Heart right ventricle (tissue), 16 donors: ENCODE data around the gene LATS1. TPM values are rescaled to one million over a fixed set of nuclear protein-coding genes. Genes with fewer than 3 reads are reported as not detected.
"Not testable (repeated sequence)": the region's sequence is repeated elsewhere in the genome, so short reads cannot be mapped to it uniquely, and the experiment has no call there.

Experiments
- ATAC-seq, 8 donors: fragments of 200-7000 bp; cut with Tn5 transposase; one replicate each; pipeline ENCODE4 v1.9.1; 2020; ENCODE audit warnings: mild to moderate bottlenecking in 8 of 8, moderate library complexity in 8 of 8, moderate number of reproducible peaks in 1 of 8
- DNase-seq, 2 donors: peaks; one replicate each; pipeline ENCODE4 v3.0.0-alpha.2; 2020
- H3K27ac ChIP-seq, 10 donors: fragments of 200-600 bp; sonication (generic) in 2 of 10; one replicate each; pipeline versions ENCODE4 v1.5.0 to v1.8.0; 2020 to 2022; ENCODE audit warnings: mild to moderate bottlenecking in 3 of 10
- H3K27me3 ChIP-seq, 7 donors: fragments of 200-600 bp; one replicate each; pipeline ENCODE4 v1.8.0; 2021 to 2022; ENCODE audit warnings: mild to moderate bottlenecking in 2 of 7
- H3K36me3 ChIP-seq, 9 donors: fragments of 200-600 bp; sonication (generic) in 1 of 9; one replicate each; pipeline versions ENCODE4 v1.5.0 to v1.8.0; 2020 to 2022; ENCODE audit warnings: mild to moderate bottlenecking in 2 of 9
- H3K4me1 ChIP-seq, 9 donors: fragments of 200-600 bp; sonication (generic) in 1 of 9; one replicate each; pipeline versions ENCODE4 v1.5.0 to v1.8.0; 2020 to 2022; ENCODE audit warnings: mild to moderate bottlenecking in 4 of 9
- H3K4me3 ChIP-seq, 10 donors: fragments of 200-600 bp; sonication (generic) in 2 of 10; one replicate each; pipeline versions ENCODE4 v1.5.0 to v1.8.0; 2020 to 2022; ENCODE audit warnings: mild to moderate bottlenecking in 7 of 10, moderate library complexity in 2 of 10
- H3K9me3 ChIP-seq, 11 donors: fragments of 200-600 bp in 10 of 11; sonication (generic) in 2 of 11; one replicate each; pipeline versions ENCODE4 v1.5.0 to v1.8.0; 2013 to 2022; ENCODE audit warnings: mild to moderate bottlenecking in 2 of 11, control low read depth in 1 of 11, moderate library complexity in 1 of 11
- WGBS, 2 donors: extraction: QIAGEN DNeasy Blood & Tissue Kit; methylation state at CpG; one replicate each; pipeline ENCODE4 v1.1.7; 2013; ENCODE audit warnings: inconsistent platforms in 1 of 2; 5-methylcytosine and 5-hydroxymethylcytosine counted together
- intact Hi-C, 10 donors: fragments of 100-400 bp; cut with DNase I; formaldehyde crosslinking; loops; one replicate each; pipeline versions ENCODE4 v1.11.1 to v1.14.2; 2022
- polyA plus RNA-seq, 2 donors: library from polyadenylated mRNA; stranded (reverse); fragments of 200-250 nt; gene quantifications; one replicate each; pipeline ENCODE4 v1.2.3, GENCODE V29; 2013
- total RNA-seq, 10 donors: library from RNA; stranded (reverse); fragmentation: NEBNext Ultra II Directional in 3 of 10; extraction: Animal tissue kit (Norgen Biotek cat#: 25700) in 3 of 10; gene quantifications; one replicate each; pipeline versions ENCODE4 v1.2.1 to v1.2.4, GENCODE V29; 2021 to 2023
- TF ChIP-seq, protein P1 (sequence below), 9 donors: fragments of 200-600 bp; sonication (generic) in 2 of 9; IDR thresholded peaks; one replicate each; pipeline versions ENCODE4 v1.5.0 to v1.8.0; 2021 to 2022; ENCODE audit warnings: antibody characterized with exemption in 9 of 9, mild to moderate bottlenecking in 5 of 9, moderate library complexity in 1 of 9
- donor health status: Arrhythmogenic right ventricular cardiomyopathy.
- donor health status: ischemic (EF 13 %, LVEDD 7.1; RV severe dilation, severe dysfunction).
- donor health status: healthy with polysubstance abuse.
- donor health status: DM: no; HTN: yes; CAD: no.
- donor health status: DM: no; HTN: no; CAD: no.
- donor health status: ischemic (EF 25% LVEDD 6.9; RV normal size, moderate dysfunction).
- donor health status: ischemic (EF 25% LVEDD 5.7; RV mildly dilated, moderate dysfunction).
- donor health status: healthy.
- donor health status: DM: yes; HTN: yes; CAD: no.
- donor health status: Ischemic cardiomyopathy.
- donor health status: ischemic (EF 35%, LVEDD 5.7; RV mildly dilated, moderate dysfunction).
- donor health status: nonischemic (EF 11% LVEDD 7.7; RV severe dilation, severe dysfunction).
- donor health status: DM: yes; HTN: yes; CAD: no.
- donor health status: PGD.
- donor health status: ischemic (EF 29% LVEDD 5.4; RV normal size, mild dysfunction).
- donor health status: nonischemic (EF 23%, LVEDD 6.1; RV moderate dilation, normal function).

LATS1 gene
- total and polyA plus RNA-seq, 12 donors: 2.9 to 16.9 (median 12.8) TPM

DNA sequence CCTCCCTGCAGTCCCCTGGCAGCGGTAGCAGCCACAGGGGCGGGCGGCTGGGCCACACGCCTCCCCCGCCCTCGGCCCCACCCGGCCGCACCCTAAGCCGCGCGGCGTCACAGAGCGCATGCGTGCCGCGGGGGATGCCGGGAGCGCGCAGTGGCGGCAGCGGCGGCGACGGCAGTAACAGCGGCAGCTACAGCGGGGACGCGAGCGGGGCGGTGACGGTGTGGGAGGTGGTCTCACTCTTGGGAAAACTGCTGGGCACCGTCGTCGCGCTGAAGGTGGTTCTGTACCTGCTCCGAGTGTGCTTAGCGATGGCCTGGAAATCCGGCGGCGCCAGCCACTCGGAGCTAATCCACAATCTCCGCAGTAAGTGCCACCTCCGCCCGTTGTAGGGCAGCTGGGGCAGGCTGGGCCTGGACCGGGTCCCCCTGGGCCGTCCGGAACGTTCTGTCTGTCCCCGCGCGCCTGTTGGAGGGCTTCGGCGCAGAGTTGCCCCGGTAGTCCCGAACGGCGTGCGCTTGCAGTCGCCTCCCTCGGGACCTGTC is 31.8 kb upstream of the LATS1 start, which contains the start of gene PCMT1:
Gene PCMT1 (plus strand): TSS at position 148 of the 542 bp plus-strand sequence. CDS start 161 bp downstream, at position 309.
- TF ChIP-seq, protein P1, sequence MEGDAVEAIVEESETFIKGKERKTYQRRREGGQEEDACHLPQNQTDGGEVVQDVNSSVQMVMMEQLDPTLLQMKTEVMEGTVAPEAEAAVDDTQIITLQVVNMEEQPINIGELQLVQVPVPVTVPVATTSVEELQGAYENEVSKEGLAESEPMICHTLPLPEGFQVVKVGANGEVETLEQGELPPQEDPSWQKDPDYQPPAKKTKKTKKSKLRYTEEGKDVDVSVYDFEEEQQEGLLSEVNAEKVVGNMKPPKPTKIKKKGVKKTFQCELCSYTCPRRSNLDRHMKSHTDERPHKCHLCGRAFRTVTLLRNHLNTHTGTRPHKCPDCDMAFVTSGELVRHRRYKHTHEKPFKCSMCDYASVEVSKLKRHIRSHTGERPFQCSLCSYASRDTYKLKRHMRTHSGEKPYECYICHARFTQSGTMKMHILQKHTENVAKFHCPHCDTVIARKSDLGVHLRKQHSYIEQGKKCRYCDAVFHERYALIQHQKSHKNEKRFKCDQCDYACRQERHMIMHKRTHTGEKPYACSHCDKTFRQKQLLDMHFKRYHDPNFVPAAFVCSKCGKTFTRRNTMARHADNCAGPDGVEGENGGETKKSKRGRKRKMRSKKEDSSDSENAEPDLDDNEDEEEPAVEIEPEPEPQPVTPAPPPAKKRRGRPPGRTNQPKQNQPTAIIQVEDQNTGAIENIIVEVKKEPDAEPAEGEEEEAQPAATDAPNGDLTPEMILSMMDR (IDR thresholded peaks at IDR 0.05): peak in 1 of 9 donors; percentile 16
- DNase-seq: peak; percentile 85 to 92
- ATAC-seq: peak; percentile 96 to 99 (median 98)
- Histone ChIP-seq H3K27me3 (no peaks in the 10 kb centered on the region), H3K4me3 (peak within 1 kb of the TSS; percentile 72 to 100 (median 97)), H3K9me3 (no peaks in the 10 kb centered on the region), H3K4me1 (peaks cover 0 to 63% (median 39%) of the 10 kb centered on the region in 9 donors), H3K36me3 (no peaks in the 10 kb centered on the region), H3K27ac (peak within 1 kb of the TSS; percentile 80 to 96 (median 94))
- 0 to 1% methylated on average over 60 of the region's 60 CpGs for WGBS, 2 donors
- intact Hi-C loops: no loop called here

DNA sequence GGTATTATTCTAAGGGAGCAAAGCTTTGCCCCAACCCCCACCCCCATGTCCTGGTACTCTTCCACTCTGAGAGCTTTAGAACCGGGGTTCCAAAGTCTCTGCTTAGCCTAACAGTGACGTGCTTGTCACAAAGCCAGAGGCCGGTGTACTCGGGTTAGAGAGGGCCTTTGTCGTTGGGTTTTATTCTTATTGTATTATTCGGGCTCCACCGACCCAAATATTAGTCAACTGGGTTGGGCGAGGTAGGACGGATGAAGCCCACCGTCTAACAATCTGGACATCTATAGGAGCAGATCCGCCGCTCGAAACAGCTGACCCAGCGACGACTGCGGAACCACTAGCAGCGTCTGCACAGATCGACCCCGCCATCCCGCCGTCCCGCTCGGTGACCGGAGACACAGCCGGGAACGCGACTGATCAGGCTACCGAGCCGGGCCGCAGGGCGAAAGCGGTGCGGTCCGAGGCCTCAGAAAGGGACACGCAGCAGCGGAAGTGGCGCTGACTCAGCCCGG is 31.2 kb upstream of the LATS1 start:
- peak overlapping the region; percentile 72 to 100 (median 97) for H3K4me3 ChIP-seq
- H3K36me3 ChIP-seq, DNase-seq, intact Hi-C loops, H3K9me3 ChIP-seq, H3K27me3 ChIP-seq: not testable (repeated sequence)
- peak; percentile 0 to 23 (median 14) for ATAC-seq
- peak overlapping the region; percentile 80 to 96 (median 94) for H3K27ac ChIP-seq
- H3K4me1 ChIP-seq: peaks cover 0 to 63% (median 33%) of the 10 kb centered on the region in 9 donors
- WGBS, 2 donors: 0% methylated on average over 25 of the region's 38 CpGs

DNA sequence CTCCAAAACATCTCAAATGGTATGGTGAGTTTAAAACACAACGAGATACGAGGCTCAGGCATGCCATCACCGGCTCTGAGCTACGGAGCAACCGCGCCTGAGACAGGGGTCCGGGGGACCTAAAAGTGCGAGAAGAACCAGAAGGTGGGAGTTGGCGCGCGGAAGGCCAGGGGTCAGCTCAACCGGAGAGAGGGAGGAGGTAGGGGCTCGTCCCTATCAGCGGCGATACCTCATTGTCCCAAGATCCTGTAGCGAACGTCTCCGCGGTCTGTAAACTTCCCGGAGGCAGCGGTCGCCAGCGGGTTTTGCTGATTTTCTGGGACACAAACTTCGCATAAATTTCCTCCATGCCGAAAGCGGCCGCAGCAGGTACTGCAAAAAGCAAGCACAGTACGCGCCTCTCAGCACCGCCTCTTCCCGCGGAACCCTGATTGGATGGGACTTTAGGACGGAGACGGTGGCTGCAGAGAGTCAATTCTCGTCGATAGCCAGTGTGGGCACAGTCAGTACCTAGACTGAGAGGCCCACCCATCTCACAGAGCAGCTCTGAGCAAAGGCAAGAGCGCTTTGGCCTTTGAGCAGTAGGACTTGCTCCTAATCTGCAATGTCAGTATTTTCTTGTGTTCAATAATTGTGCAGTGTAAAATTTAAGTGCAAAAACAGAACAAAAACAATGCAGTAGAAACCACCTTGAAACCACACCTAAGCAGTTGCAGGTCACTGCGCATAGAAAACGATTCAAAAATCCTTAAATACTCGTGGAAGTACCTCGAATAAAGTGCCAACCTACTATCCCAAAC is 28.4 kb upstream of the LATS1 start, which contains the start of gene NUP43:
Gene NUP43 (minus strand): TSS at position 383 of the 800 bp plus-strand sequence. CDS start 34 bp downstream, at position 349.
- intact Hi-C loops: no loop called here
- TF ChIP-seq, protein P1 (IDR thresholded peaks at IDR 0.05): peak; percentile 19 to 75 (median 58)
- peak; percentile 94 to 97 for DNase-seq
- Histone ChIP-seq H3K36me3 (peaks cover 0 to 30% (median 22%) of the 10 kb centered on the region in 9 donors), H3K4me3 (peak within 1 kb of the TSS; percentile 74 to 84 (median 78)), H3K27ac (peak within 1 kb of the TSS; percentile 16 to 85 (median 70)), H3K27me3 (no peaks in the 10 kb centered on the region), H3K4me1 (peaks cover 0 to 41% (median 28%) of the 10 kb centered on the region in 9 donors), H3K9me3 (no peaks in the 10 kb centered on the region)
- ATAC-seq: peak; percentile 64 to 84 (median 80)
- WGBS, 2 donors: 4 to 5% methylated on average over 41 of the region's 41 CpGs

DNA sequence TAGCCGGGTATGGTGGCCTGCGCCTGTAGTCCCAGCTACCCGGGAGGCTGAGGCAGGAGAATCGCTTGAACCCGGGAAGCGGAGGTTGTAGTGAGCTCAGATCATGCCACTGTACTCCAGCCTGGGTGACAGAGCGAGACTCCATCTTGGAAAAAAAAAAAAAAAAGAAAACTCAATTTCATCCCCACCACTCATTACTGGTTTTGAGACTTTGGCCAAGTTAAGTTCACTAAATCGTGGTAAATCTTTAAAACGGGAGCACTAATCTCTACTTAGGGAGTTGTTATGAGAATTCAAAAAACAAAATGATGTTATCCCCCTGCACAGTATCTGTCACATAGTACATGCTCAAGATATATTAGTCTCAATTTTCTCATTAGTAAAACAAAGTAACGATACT is 27.4 kb upstream of the LATS1 start:
- Histone ChIP-seq H3K4me1 (peaks cover 0 to 30% (median 19%) of the 10 kb centered on the region in 9 donors), H3K4me3 (peak overlapping the region in 7 of 10 donors; percentile 75 to 84 (median 80)), H3K36me3 (peaks cover 0 to 41% (median 28%) of the 10 kb centered on the region in 9 donors)
- H3K27me3 ChIP-seq, H3K27ac ChIP-seq, DNase-seq, intact Hi-C loops, ATAC-seq, H3K9me3 ChIP-seq: not testable (repeated sequence)
- 79 to 90% methylated on average over 10 of the region's 10 CpGs for WGBS, 2 donors

DNA sequence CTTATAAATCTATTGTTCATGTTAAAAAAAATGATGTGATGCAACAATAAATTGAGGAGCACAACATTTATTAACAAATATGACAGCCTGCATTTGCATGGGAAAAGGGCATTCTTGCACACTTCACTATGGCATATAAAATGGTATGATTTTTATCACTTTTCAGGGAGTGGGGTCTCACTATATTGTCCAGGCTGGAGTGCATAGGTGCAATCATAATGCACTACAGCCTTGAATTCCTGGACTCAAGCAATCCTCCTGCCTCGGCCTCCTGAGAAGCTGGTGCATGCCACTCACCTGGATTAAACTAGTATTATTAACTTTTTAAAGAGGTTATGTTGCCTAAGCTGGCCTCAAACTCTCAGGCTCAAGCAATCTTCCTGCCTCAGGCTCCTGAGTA is 17.0 kb upstream of the LATS1 start:
- H3K27me3 ChIP-seq: no peaks in the 10 kb centered on the region
- ATAC-seq: no peak
- H3K4me1 ChIP-seq: peaks cover 0 to 8% (median 0%) of the 10 kb centered on the region in 9 donors
- WGBS, 2 donors: 95 to 100% methylated on average over 1 of the region's 1 CpG
- DNase-seq: no peak
- H3K36me3 ChIP-seq: peaks cover 0 to 100% (median 51%) of the 10 kb centered on the region in 9 donors
- intact Hi-C loops: no loop called here
- H3K4me3 ChIP-seq: no peak overlapping the region
- H3K9me3 ChIP-seq: no peaks in the 10 kb centered on the region
- TF ChIP-seq, protein P1 (IDR thresholded peaks at IDR 0.05): no peak
- H3K27ac ChIP-seq: no peak overlapping the region
